ENCODE measurements around the gene CPNE5.

- TF ChIP-seq L3MBTL2 (conservative IDR thresholded peaks at IDR 0.05) (no peak), ELF4 (IDR thresholded peaks at IDR 0.05) (no peak), SUZ12 (IDR thresholded peaks at IDR 0.05) (no peak), SP1 (IDR thresholded peaks at IDR 0.05) (no peak), FOXM1 (IDR thresholded peaks at IDR 0.05; ENCODE audit: borderline replicate concordance) (no peak), FOXA1 (IDR thresholded peaks at IDR 0.05) (no peak), BHLHE40 (IDR thresholded peaks at IDR 0.05; ENCODE audit: borderline replicate concordance) (no peak), NFRKB (IDR thresholded peaks at IDR 0.05) (no peak), FOXK2 (IDR thresholded peaks at IDR 0.05) (no peak), LEF1 (IDR thresholded peaks at IDR 0.05; ENCODE audit: borderline replicate concordance) (no peak), HDGF (IDR thresholded peaks at IDR 0.05; ENCODE audit: borderline replicate concordance) (no peak), TARDBP (IDR thresholded peaks at IDR 0.05) (no peak), ARNT (IDR thresholded peaks at IDR 0.05) (no peak)
- TF ChIP-seq, protein P1, sequence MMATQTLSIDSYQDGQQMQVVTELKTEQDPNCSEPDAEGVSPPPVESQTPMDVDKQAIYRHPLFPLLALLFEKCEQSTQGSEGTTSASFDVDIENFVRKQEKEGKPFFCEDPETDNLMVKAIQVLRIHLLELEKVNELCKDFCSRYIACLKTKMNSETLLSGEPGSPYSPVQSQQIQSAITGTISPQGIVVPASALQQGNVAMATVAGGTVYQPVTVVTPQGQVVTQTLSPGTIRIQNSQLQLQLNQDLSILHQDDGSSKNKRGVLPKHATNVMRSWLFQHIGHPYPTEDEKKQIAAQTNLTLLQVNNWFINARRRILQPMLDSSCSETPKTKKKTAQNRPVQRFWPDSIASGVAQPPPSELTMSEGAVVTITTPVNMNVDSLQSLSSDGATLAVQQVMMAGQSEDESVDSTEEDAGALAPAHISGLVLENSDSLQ (IDR thresholded peaks at IDR 0.05), result no peak
Measured at GRCh38 chr6:36824253-36824652, 15.0 kb downstream of the CPNE5 start.
